Measurements from ENCODE around the gene SNORC. TPM values are rescaled to one million over a fixed set of nuclear protein-coding genes. Genes with fewer than 3 reads are reported as not detected.

Gene SNORC
- total RNA-seq, 1 donor from 2014 or later: 2.1 TPM

DNA sequence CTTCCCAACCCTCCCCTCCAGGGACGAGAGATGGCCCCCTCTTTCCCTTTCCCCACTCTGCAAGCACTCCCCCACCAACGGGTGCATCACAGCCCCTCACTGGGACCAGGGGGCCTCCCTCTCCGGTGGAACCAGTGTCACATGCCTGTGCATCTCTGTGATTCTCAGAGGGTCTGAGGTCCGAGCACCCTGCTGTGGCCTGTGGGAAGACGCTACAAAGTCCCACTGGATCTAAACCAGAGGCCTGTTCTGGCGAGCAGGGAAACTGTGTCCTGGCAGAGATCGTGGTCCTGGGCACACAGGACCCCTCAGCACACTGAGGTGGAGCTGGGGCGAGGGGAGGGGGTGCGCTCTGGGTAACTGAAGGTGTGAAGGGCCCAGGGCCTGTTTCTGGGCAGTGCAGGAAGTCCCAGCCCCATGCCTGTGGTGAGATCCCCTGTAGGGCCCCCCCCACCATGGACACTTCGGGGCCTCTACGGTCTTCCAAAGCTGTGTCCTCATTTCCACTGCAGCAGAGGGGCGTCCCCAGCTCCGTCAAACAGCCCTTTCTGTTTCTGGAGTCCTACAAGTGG, 8.0 kb downstream of the SNORC start:
- Mint-ChIP-seq H3K9me3 (ENCODE audit: unreplicated experiment) (no peaks in the 10 kb centered on the region), H3K27me3 (ENCODE audit: unreplicated experiment) (peaks cover 7% of the 10 kb centered on the region), H3K36me3 (ENCODE audit: unreplicated experiment) (no peaks in the 10 kb centered on the region), H3K27ac (ENCODE audit: unreplicated experiment) (no peak overlapping the region), H3K4me3 (ENCODE audit: unreplicated experiment) (no peak overlapping the region), H3K4me1 (ENCODE audit: unreplicated experiment) (peaks cover 4% of the 10 kb centered on the region)
- no peak for DNase-seq (ENCODE audit: extremely low spot score, unreplicated experiment)
- TF ChIP-seq, protein P1, sequence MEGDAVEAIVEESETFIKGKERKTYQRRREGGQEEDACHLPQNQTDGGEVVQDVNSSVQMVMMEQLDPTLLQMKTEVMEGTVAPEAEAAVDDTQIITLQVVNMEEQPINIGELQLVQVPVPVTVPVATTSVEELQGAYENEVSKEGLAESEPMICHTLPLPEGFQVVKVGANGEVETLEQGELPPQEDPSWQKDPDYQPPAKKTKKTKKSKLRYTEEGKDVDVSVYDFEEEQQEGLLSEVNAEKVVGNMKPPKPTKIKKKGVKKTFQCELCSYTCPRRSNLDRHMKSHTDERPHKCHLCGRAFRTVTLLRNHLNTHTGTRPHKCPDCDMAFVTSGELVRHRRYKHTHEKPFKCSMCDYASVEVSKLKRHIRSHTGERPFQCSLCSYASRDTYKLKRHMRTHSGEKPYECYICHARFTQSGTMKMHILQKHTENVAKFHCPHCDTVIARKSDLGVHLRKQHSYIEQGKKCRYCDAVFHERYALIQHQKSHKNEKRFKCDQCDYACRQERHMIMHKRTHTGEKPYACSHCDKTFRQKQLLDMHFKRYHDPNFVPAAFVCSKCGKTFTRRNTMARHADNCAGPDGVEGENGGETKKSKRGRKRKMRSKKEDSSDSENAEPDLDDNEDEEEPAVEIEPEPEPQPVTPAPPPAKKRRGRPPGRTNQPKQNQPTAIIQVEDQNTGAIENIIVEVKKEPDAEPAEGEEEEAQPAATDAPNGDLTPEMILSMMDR (IDR thresholded peaks at IDR 0.05): no peak

DNA sequence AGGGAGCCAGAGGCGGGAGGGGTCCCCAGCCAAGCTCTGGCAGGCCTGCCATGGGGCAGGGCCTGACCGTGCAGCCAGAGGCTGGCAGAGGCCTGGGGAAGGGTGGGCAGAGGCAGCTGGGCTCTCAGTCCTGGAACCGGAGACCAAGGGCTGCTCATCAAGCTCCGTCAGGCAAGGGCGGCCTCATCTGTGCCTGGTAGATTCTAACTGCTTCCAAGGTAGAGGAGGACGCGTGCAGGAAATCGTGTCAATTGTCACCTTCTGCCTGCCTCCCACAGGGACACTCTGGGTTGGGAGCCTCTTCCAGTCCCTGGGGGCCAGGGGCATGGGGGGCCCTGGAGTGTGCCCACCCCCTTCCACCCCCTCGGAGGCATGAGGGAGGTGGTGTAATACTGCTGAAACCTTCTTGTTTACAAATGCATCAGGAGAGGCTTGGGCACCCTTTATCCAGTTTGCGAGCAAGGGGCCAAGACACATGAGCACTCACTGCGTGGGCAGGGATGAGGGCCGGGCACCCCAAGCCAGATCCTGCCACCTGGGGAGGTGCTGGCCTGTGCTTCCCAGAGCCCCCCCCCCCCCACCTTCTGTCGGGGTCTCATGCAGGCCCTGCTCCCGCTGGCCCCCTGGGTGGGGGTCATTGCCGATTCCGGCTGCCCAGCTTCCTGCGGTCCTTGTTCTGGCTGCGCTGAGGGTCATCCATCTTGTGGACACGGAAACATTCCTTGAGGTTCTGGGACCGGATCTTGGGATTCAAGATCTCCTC, 9.0 kb downstream of the SNORC start:
- H3K36me3 Mint-ChIP-seq (ENCODE audit: unreplicated experiment): no peaks in the 10 kb centered on the region
- peaks cover 7% of the 10 kb centered on the region for H3K27me3 Mint-ChIP-seq (ENCODE audit: unreplicated experiment)
- H3K27ac Mint-ChIP-seq (ENCODE audit: unreplicated experiment): no peak overlapping the region
- no peak for DNase-seq (ENCODE audit: extremely low spot score, unreplicated experiment)
- H3K9me3 Mint-ChIP-seq (ENCODE audit: unreplicated experiment): no peaks in the 10 kb centered on the region
- peaks cover 4% of the 10 kb centered on the region for H3K4me1 Mint-ChIP-seq (ENCODE audit: unreplicated experiment)
- TF ChIP-seq, protein P1 (IDR thresholded peaks at IDR 0.05): no peak
- no peak overlapping the region for H3K4me3 Mint-ChIP-seq (ENCODE audit: unreplicated experiment)

DNA sequence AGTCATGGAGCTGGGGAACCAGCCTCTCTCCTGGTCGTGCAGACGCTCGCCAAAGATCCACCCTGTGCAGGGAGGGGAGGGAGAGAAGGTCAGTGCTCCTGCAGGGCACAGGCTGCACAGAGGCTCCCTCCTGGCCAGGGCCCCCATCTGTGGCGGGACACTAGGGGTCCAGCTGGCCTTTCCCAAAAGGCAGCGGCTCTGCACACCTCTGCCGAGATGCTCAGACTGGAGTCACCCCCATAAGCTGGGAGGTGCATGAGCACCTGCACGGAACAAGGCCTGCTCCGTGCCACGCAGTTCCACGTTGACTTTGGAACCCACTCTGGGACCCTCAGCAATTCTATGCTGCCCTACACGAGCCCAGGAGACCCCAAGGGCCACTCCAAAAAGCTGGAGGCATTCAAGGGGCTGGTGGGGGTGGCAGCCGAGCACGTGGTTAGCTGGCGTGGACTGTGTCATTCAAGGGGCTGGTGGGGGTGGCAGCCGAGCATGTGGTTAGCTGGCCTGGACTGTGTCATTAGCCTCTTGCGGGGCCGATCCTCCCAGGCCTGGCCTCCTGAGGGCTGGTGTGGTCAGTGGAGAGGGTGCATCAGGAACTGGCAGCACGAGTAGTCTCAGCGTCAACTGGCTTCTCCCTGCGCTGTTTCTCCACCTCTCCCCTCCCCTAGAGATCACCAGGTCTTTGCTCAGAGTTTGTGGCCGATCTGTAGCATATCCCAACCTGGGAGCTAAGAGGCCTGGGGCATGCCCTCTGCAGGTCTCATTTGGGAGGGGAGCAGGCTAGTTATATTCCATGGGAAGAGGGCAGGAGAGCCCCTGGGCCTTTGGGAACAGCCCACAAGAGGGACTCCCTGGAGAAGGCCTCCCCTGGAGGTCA, 9.8 kb downstream of the SNORC start:
- no peaks in the 10 kb centered on the region for H3K36me3 Mint-ChIP-seq (ENCODE audit: unreplicated experiment)
- H3K27ac Mint-ChIP-seq (ENCODE audit: unreplicated experiment): no peak overlapping the region
- H3K27me3 Mint-ChIP-seq (ENCODE audit: unreplicated experiment): peaks cover 7% of the 10 kb centered on the region
- peaks cover 4% of the 10 kb centered on the region for H3K4me1 Mint-ChIP-seq (ENCODE audit: unreplicated experiment)
- TF ChIP-seq, protein P1 (IDR thresholded peaks at IDR 0.05): no peak
- DNase-seq (ENCODE audit: extremely low spot score, unreplicated experiment): no peak
- no peak overlapping the region for H3K4me3 Mint-ChIP-seq (ENCODE audit: unreplicated experiment)
- no peaks in the 10 kb centered on the region for H3K9me3 Mint-ChIP-seq (ENCODE audit: unreplicated experiment)

DNA sequence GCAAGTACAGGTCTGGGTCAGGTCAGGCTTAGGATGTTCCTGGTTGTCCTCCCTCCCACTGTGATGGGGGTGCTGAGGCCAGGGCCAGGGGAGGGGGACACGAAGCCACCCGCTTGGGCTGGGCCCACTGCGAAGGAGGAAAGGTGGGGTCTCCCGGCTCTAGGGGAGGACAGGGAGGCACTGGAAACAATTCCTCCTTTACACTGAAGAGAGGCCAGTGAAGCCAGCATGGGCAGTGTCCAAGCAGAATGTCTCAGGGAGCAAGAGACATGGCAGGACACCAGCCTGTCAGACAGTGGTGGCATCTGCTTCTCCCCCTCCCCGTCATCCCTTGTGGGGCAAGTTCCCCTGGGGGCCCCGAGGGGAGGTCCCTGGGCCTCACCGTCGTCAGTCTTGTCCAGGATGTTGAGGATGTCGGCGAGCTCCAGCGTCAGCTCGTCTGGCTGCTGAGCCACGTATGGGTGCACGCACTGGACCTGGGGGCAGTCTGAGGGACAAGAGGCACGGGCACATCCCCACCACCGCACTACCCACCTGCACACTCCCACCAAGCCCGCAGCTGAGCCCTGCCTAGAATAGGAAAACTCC, 10.8 kb downstream of the SNORC start:
- no peaks in the 10 kb centered on the region for H3K27me3 Mint-ChIP-seq (ENCODE audit: unreplicated experiment)

More for the DNA sequence above, 10.8 kb downstream of the SNORC start:
- TF ChIP-seq, protein P1 (IDR thresholded peaks at IDR 0.05): no peak
- Mint-ChIP-seq H3K4me3 (ENCODE audit: unreplicated experiment) (no peak overlapping the region), H3K4me1 (ENCODE audit: unreplicated experiment) (peaks cover 2% of the 10 kb centered on the region), H3K36me3 (ENCODE audit: unreplicated experiment) (no peaks in the 10 kb centered on the region), H3K27ac (ENCODE audit: unreplicated experiment) (no peak overlapping the region), H3K9me3 (ENCODE audit: unreplicated experiment) (no peaks in the 10 kb centered on the region)
- no peak for DNase-seq (ENCODE audit: extremely low spot score, unreplicated experiment)
